Activated T-cell treated with anti-CD3 and anti-CD28 coated beads, Interleukin-2, amount 50 U/mL, for 72 hours (primary cell): Measurements from ENCODE around the gene FSD1L. TPM values are rescaled to one million over a fixed set of nuclear protein-coding genes. Genes with fewer than 3 reads are reported as not detected.
A peak's percentile ranks its signal among the peaks of the same experiment; 100 is the strongest.

ENCODE experiments used
- ATAC-seq, 2 donors: fragments of 150-1000 bp; cut with Tn5 transposase; replicated peaks in 1 of 2; 2 replicates each; pipeline ENCODE4 v1.10.0; 2021; ENCODE audit warnings: moderate library complexity in 2 of 2, mild to moderate bottlenecking in 1 of 2
- DNase-seq, 2 donors: peaks; one replicate each; pipeline ENCODE4 v3.0.0; 2021 to 2022; ENCODE audit warnings: mixed read lengths in 1 of 2
- H3K27ac Mint-ChIP-seq: one replicate; pipeline ENCODE4 v1.8.0; 2022; ENCODE audit warnings: mild to moderate bottlenecking, moderate library complexity, mixed read lengths
- H3K27me3 Mint-ChIP-seq: one replicate; pipeline ENCODE4 v1.8.0; 2022; ENCODE audit warnings: low read depth, mixed read lengths
- H3K36me3 Mint-ChIP-seq, 2 donors: one replicate each; pipeline ENCODE4 v1.8.0; 2022; ENCODE audit warnings: mixed read lengths in 2 of 2, mild to moderate bottlenecking in 1 of 2; ENCODE audit not compliant: insufficient read depth in 2 of 2
- H3K4me1 Mint-ChIP-seq: one replicate; pipeline ENCODE4 v1.8.0; 2022; ENCODE audit warnings: low read depth, mixed read lengths
- H3K4me3 Mint-ChIP-seq, 2 donors: one replicate each; pipeline ENCODE4 v1.8.0; 2022; ENCODE audit warnings: mild to moderate bottlenecking in 2 of 2, mixed read lengths in 2 of 2, moderate library complexity in 2 of 2
- H3K9me3 Mint-ChIP-seq, 2 donors: one replicate each; pipeline ENCODE4 v1.8.0; 2022; ENCODE audit warnings: mixed read lengths in 2 of 2
- total RNA-seq, 2 donors: library from RNA; stranded (reverse); gene quantifications; one replicate each; pipeline ENCODE4 v1.2.3, GENCODE V29; 2022

The FSD1L gene
- total RNA-seq, 2 donors from 2014 or later: 2.2 to 3.0 TPM

DNA sequence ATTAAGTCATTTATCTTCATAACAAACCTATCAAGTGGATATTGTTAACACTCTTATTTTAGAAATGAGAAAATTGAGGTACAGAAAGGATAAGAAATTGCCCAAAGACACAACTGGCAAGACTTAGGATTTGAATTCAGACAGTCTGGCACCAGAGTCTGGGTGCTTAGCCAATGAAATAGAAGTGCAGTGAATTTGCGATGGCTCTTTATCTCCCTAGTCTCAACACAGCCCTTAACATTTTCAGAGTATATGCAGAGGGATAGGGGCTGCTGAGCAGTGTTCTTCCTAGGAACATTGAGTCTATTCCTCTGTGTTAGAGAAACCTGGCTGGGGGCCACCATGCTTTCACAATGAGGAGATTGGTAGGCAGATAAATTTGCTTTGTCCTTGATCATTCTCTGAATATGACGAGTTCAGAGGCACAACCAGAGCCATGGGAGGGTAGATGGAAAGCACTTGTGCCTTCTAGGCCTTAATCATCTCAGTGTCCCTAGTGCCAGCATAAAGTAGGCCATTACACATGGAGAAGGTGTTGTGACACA, 6.1 kb upstream of the FSD1L start:
- DNase-seq (no peak), ATAC-seq (no peak)
- Mint-ChIP-seq H3K4me3 (no peak overlapping the region), H3K36me3 (no peaks in the 10 kb centered on the region), H3K4me1 (no peaks in the 10 kb centered on the region), H3K27ac (no peak overlapping the region), H3K9me3 (no peaks in the 10 kb centered on the region), H3K27me3 (no peaks in the 10 kb centered on the region)

DNA sequence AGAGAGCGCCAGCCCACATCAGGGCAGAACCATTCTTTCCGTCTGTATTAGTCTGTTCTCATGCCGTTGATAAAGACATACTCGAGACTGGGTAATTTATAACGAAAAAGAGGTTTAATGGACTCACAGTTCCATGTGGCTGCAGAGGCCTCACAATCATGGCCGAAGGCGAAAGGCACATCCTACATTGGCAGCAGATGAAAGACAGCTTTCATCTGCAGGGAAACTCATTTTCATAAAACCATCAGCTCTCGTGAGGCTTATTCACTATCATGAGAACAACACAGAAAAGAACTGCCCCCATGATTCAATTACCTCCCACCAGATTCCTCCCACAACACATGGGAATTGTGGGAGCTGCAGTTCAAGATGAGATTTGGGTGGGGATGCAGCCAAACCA, 4.7 kb upstream of the FSD1L start:
- H3K36me3 Mint-ChIP-seq: no peaks in the 10 kb centered on the region
- H3K27me3 Mint-ChIP-seq: no peaks in the 10 kb centered on the region
- H3K9me3 Mint-ChIP-seq: no peaks in the 10 kb centered on the region
- ATAC-seq: no peak
- no peak for DNase-seq
- H3K4me1 Mint-ChIP-seq: peaks cover 5% of the 10 kb centered on the region
- no peak overlapping the region for H3K4me3 Mint-ChIP-seq
- H3K27ac Mint-ChIP-seq: no peak overlapping the region

DNA sequence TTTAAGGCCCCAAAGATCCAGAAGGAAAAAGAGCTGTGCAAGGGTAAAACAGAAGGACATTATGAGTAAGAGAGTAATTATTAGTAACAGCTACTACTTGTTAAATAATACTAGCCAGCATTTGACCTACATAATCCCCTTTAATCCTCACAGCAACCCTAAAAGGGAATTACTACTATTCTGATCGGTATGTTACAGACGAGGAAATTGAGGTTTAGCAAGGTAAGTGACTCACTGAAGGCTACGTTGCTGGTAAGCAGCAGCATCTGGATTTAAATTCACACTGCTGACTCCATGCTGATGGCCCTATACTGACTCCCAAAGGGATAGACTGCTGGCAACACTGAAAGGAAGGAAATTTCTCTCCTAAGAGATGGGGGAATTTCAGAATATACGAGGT, 3.7 kb upstream of the FSD1L start:
- DNase-seq (no peak), ATAC-seq (no peak)
- Mint-ChIP-seq H3K4me3 (no peak overlapping the region), H3K27me3 (peaks cover 7% of the 10 kb centered on the region), H3K36me3 (no peaks in the 10 kb centered on the region), H3K4me1 (peaks cover 12% of the 10 kb centered on the region), H3K27ac (no peak overlapping the region), H3K9me3 (no peaks in the 10 kb centered on the region)

DNA sequence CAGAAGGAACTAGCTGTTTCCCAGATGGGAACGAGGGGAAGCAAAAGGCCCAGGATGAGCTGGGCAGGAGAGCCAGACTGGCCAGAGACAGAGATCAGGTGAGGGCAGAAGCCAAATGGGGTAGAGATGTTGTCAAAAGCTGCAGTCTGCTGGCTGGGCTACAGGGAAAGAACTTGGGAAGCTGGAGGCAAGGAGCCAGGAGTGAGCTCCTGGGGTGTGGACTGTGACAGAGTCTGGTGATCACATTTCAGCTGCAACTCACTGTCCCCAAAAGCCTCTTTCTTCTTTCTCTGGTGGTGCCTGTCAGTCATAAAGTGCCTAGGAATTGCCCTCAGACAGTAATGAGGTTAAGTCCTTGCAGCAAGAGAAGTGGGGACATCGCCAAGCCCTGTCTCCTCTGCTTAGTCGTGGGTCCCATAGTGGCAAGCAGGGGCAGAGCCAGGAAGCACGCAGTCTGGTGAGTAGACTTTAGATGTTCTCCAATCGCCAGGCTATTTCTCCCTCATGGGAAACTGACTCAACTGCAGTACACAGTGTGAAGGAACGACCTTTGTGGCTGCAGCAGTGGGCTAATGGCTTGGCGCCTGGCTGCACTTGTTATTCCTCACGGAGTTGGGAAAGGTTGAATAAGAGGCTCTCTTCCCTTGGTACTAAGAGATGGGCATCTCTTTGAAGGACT, 2.5 kb upstream of the FSD1L start:
- no peak overlapping the region for H3K27ac Mint-ChIP-seq
- no peak overlapping the region for H3K4me3 Mint-ChIP-seq
- DNase-seq (no peak), ATAC-seq (no peak)
- H3K4me1 Mint-ChIP-seq: peaks cover 14% of the 10 kb centered on the region
- H3K9me3 Mint-ChIP-seq: no peaks in the 10 kb centered on the region
- no peaks in the 10 kb centered on the region for H3K36me3 Mint-ChIP-seq
- peaks cover 10% of the 10 kb centered on the region for H3K27me3 Mint-ChIP-seq

DNA sequence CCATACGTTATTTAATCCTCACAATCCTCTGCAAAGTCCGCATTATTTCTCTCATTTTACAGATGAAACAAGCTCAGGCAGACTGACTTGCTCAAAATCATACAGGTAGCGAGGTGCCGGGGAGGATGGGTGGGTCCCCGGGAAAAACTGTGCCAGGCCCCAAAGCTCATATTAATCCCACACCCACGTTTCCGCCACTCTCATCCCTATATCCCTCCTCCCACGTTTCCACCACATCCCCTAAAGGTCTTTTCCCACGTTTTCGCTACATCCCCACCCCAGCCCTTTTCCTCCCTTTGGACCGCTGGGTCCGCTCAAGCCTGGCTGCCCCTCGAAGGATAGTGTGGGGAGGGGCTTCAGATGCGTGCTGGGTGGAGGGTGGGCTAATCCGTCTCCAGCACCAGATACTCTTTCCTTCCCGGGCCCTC, 434 bp upstream of the FSD1L start:
- peaks cover 14% of the 10 kb centered on the region for H3K4me1 Mint-ChIP-seq
- no peak for ATAC-seq
- DNase-seq: no peak
- no peak overlapping the region for H3K27ac Mint-ChIP-seq
- H3K9me3 Mint-ChIP-seq: no peaks in the 10 kb centered on the region
- peak overlapping the region; percentile 90 to 92 for H3K4me3 Mint-ChIP-seq
- no peaks in the 10 kb centered on the region for H3K36me3 Mint-ChIP-seq
- peaks cover 10% of the 10 kb centered on the region for H3K27me3 Mint-ChIP-seq

DNA sequence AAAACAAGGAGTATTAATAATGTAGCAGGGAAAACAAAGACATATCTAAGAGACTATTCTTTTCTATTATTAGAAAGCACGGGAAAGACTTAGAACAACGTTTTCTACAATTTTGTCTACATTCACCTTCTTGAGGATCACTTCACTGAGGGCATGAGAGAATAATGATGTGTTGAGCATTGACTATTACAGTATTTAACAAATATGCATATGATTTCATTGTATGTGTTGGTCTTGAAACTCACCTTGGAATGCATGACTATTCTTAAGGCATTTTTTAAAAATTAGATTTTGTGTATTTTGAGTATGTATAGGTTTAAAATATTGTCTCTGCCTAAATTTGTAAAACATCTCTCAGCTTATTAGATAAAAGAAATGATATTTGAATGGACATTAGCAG, 1.2 kb downstream of the FSD1L start:
- Mint-ChIP-seq H3K9me3 (no peaks in the 10 kb centered on the region), H3K4me3 (peak overlapping the region; percentile 81 to 90), H3K36me3 (no peaks in the 10 kb centered on the region), H3K27me3 (peaks cover 10% of the 10 kb centered on the region), H3K27ac (no peak overlapping the region), H3K4me1 (peaks cover 14% of the 10 kb centered on the region)
- DNase-seq (no peak), ATAC-seq (no peak)

DNA sequence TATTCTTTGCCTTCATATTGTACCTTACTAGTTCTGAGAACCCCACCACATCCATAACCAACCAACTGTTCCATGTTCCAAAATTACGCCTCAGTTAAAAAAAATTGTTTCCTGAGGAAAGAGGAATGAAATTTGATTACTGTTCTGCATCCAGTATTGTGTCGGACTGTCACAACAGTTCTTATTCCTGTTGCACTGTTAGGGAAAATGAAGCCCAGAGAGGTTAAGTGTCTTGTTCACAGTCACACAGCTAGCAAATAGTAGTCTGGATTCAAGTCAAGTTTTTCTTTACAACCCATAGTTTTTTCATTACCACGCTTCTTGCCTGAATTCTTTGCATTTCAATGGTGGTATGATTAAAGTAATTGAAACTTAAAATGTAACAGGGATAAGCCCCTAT, 4.4 kb downstream of the FSD1L start:
- Mint-ChIP-seq H3K9me3 (no peaks in the 10 kb centered on the region), H3K27me3 (peaks cover 10% of the 10 kb centered on the region), H3K4me3 (no peak overlapping the region), H3K36me3 (no peaks in the 10 kb centered on the region), H3K27ac (no peak overlapping the region), H3K4me1 (peaks cover 14% of the 10 kb centered on the region)
- DNase-seq (no peak), ATAC-seq (no peak)

DNA sequence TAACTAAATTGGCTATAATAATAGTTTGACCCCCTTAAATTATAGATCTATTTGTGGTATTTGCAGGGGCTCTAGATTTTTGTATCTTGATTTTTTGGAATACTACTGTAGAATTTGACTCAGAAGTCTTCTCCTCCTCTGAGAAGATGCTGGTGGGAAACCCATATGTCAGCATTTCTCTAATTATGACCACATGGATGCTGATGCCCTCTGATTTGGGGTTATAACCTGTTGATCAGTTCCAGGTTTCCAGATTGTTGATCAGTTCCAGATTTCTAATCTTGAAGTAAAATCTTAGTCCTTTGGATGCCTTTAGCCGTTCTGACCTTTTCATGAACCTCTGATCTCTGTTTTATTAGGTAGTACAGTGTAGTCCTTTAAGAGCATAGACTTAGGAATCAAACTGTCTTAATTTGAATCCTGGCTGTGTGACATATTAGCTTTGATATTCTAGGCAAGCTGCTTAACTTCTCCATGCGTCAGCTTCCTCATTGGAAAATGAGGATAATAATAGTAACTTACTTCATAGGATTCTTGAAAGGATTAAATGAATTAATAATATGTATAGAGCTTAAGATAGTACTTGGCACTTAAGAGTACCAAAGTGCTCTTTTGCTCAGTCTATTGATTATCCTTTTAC, 8.1 kb downstream of the FSD1L start:
- Mint-ChIP-seq H3K9me3 (peaks cover 0 to 2% of the 10 kb centered on the region in 2 donors), H3K27ac (no peak overlapping the region), H3K36me3 (peaks cover 3 to 5% of the 10 kb centered on the region in 2 donors), H3K4me1 (no peaks in the 10 kb centered on the region), H3K4me3 (no peak overlapping the region), H3K27me3 (no peaks in the 10 kb centered on the region)
- no peak for DNase-seq
- no peak for ATAC-seq

DNA sequence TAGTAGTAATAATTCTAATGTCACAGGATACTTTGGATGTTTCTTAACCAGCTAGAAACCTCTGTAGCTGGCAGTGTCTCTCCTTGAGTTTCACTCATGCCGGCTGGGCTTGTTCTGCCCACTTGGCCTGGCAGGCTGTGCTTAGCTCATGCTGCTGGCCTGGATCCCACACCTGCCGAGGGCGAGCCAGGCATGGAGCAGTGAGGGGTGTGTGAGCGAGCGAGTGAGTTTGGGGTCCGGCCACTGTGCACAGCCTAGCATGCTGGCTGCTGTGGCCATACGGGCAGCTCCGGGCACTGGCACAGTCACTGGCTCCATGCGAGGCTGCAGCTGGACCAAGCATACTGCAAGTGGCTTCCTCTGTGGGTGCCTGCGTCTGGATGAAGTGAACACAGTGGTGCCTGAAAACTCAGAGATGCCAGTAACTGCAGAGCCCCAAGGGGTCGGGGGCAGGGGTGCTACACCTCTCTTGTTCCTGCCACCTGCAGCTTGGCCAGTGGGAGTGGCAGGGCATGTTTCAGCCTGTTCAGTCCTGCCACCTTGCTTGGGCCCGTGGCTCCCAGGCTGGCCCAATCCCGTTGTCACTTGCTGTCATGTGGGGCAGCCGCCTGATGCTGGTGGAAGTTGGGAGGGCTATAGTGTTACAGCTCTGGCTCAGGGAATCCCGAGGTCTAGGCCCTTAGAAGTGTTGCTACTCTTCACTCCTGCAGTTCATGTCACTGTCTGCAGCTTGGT, 9.9 kb downstream of the FSD1L start:
- no peak for DNase-seq
- no peak for ATAC-seq
- Mint-ChIP-seq H3K9me3 (peaks cover 0 to 2% of the 10 kb centered on the region in 2 donors), H3K27me3 (no peaks in the 10 kb centered on the region), H3K36me3 (peaks cover 3 to 5% of the 10 kb centered on the region in 2 donors), H3K27ac (no peak overlapping the region), H3K4me3 (no peak overlapping the region), H3K4me1 (no peaks in the 10 kb centered on the region)

DNA sequence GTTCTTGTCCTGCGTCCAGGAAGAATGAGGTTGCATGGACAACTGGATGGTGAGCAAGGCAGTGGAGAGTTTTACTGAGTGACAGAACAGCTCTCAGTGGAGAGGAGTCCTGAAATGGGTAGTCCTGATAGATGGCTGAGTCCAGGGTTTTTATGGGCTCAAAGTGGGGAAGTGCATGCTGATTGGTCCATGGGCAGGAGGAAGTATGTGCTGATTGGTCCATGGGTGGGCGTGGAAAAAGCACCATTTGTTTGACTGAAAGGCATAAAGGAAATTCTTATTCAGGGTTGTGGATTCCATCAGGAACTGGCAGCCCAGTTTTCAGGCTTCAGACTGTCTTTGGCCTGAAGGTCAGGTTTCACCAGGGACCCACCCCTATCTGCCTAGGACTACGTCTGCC, 10.6 kb downstream of the FSD1L start:
- no peak overlapping the region for H3K27ac Mint-ChIP-seq
- ATAC-seq (no peak), DNase-seq (no peak)
- H3K4me1 Mint-ChIP-seq: no peaks in the 10 kb centered on the region
- no peak overlapping the region for H3K4me3 Mint-ChIP-seq
- H3K36me3 Mint-ChIP-seq: peaks cover 3 to 5% of the 10 kb centered on the region in 2 donors
- H3K27me3 Mint-ChIP-seq: no peaks in the 10 kb centered on the region
- peaks cover 0 to 2% of the 10 kb centered on the region in 2 donors for H3K9me3 Mint-ChIP-seq

DNA sequence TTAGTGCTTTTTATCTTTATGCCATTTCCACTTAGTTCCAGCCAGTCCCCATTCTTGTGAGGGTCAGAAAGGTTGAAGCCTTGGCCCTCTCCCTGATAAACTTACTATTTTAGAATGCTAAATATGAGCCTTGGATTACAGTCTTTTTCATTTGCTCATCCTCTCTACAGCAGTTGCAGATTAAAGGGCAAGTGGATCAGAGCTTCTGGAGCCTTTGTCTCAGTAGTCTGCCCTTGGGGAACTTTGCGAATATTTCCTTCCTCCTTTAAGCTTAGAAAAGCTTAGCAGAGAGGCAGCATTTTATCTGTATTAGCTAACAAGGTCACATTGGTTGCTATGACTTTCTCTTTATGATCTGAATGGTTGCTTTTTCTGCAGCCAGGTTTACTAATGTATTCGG, 11.5 kb downstream of the FSD1L start:
- H3K9me3 Mint-ChIP-seq: peaks cover 0 to 2% of the 10 kb centered on the region in 2 donors
- no peak overlapping the region for H3K4me3 Mint-ChIP-seq
- H3K4me1 Mint-ChIP-seq: no peaks in the 10 kb centered on the region
- H3K27me3 Mint-ChIP-seq: no peaks in the 10 kb centered on the region
- peaks cover 3 to 5% of the 10 kb centered on the region in 2 donors for H3K36me3 Mint-ChIP-seq
- DNase-seq (no peak), ATAC-seq (no peak)
- no peak overlapping the region for H3K27ac Mint-ChIP-seq

DNA sequence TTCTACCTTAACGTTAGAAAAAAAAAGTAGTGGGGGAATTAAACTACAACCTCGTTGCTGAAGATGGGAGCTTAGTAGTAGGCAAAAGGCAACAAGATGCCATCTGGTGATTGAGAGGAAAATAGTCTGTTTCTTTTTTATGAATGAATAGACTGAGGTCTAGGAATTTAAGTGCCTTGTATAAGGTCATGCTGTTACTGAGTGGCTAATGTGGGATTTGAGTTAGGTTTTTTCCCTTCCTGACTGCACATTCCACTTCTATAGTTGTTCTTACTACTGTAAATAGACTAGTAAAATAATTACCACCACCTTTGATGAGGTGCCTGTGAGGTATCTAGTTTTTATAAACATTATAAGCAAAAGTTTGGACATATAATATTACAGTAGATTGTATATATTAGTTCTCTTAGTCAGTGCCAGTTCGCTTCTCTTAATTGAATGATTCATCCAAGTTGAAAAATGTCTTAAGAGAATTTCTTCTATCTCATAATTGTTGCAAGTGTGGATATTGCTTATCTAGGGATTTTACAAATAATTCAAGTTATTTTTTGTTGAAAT, 19.1 kb downstream of the FSD1L start:
- H3K36me3 Mint-ChIP-seq: peaks cover 2 to 3% of the 10 kb centered on the region in 2 donors
- H3K4me1 Mint-ChIP-seq: no peaks in the 10 kb centered on the region
- ATAC-seq (no peak), DNase-seq (no peak)
- H3K27ac Mint-ChIP-seq: no peak overlapping the region
- H3K27me3 Mint-ChIP-seq: no peaks in the 10 kb centered on the region
- no peaks in the 10 kb centered on the region for H3K9me3 Mint-ChIP-seq
- no peak overlapping the region for H3K4me3 Mint-ChIP-seq

DNA sequence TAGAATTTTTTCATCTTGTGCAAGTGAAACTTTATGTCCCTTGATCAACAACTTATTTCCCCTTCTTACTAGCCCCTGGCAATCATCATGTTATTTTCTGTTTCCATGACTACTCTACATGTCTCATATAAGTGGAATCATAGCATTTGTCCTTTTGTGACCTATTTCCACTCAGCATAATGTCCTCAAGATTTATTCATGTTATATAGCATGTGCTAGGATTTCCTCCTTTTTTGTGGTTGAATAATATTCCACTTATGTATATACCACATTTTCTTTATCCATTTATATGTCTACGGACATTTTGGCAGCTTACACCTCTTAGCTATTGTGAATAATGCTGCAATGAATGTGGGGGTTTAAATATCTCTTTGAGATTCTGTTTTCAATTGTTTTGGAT, 21.0 kb downstream of the FSD1L start:
- H3K4me3 Mint-ChIP-seq: no peak overlapping the region
- H3K36me3 Mint-ChIP-seq: peaks cover 2 to 3% of the 10 kb centered on the region in 2 donors
- no peaks in the 10 kb centered on the region for H3K27me3 Mint-ChIP-seq
- H3K4me1 Mint-ChIP-seq: no peaks in the 10 kb centered on the region
- DNase-seq (no peak), ATAC-seq (no peak)
- no peaks in the 10 kb centered on the region for H3K9me3 Mint-ChIP-seq
- no peak overlapping the region for H3K27ac Mint-ChIP-seq
